HG03432 (cell line): ENCODE measurements around the gene ADGRG3.
"Not testable (repeated sequence)": the region's sequence is repeated elsewhere in the genome, so short reads cannot be mapped to it uniquely, and the experiment has no call there.

Experiments
- ATAC-seq: cut with Tn5 transposase; IDR thresholded peaks from one replicate; pipeline ENCODE4 v1.9.1; 2021; ENCODE audit warnings: mild to moderate bottlenecking, moderate library complexity; ENCODE audit not compliant: unreplicated experiment

ADGRG3 gene

GRCh38 chr16:57712569-57712968 is 44.5 kb downstream of the ADGRG3 start:
- not testable (repeated sequence) for ATAC-seq

DNA sequence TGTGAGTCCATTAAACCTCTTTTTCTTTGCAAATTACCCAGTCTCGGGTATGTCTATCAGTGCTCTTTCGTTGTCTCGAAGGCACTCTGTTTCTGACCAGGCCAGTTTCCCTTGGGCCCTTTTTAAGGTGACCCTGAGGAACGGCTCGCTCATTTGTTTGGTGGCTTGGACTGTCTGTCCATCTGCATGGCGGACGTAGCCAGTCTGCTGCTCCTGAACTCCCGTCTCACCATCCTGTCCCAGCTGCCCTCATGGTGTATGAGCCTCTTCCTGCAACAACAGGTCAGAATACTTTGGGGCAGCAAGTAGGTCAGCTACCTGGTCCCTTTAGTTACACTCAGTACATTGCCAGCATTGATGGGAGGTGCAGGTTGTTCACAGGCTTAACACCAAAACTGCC is 45.5 kb downstream of the ADGRG3 start:
- no peak for ATAC-seq

GRCh38 chr16:57714047-57714446 is 45.9 kb downstream of the ADGRG3 start:
- ATAC-seq: no peak

DNA sequence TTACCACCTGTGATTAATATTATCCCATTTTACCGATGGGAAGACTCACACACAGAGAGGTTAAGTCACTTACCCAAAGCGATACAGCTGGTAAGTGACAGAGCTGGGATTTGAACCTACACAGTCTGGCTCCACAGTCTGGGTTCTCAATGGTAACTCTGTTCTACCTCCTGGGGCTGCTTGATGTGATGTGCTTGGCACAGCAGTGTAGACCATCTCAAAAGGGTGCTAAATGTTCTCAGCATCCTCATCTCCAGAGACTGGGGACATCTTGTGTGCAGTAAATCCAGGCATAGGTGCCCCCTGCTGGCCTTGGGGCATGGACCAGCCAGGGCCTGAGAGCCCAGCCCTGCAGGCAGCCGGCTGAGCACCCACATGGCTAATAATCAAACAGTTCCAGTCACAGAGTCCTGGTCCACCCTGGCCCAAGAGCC is 52.1 kb downstream of the ADGRG3 start:
- ATAC-seq: no peak

DNA sequence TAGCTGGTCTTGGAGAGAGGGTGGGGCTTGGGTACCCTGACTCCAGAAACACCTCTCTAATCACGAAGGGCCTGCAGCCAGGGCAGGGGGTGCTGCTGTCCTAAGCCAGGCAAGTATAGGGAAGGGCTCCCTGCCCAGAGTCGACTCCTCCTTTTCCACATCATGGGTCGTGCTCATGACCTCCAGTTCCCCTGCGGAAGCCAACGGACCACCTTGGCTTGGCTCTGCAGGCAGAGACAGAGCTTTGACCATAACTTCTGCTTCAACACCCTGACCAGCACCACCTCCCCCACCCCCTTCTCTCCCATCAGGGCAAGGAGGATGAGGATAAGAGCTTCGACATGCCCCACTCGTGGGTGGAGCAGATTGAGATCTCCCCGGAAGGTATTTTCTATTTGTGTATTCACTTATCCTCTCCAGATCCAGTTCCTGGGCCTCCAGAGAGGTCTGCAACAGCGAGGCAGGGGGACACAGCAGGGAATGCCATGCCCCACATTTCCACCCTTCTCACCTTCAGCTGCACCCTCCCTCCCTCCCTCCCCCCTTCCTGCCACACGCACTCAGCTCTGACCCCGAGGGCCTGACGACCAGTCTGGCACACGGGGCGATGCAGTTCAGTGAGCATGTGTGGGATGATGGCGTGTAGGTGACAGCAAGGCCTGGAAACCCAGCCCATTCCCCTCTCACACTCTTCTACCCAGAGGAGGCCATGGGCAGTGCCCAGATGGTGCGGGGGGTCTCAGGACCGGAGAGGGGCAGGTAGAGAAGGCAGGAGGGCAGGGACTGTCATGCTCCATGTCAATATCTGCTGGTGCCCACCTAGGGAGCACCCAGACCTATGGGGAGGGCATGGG is 53.5 kb downstream of the ADGRG3 start:
- peak; percentile 53 for ATAC-seq

- no peak for ATAC-seq
These were observed 54.0 kb downstream of the ADGRG3 start for GRCh38 chr16:57722210-57722499.

DNA sequence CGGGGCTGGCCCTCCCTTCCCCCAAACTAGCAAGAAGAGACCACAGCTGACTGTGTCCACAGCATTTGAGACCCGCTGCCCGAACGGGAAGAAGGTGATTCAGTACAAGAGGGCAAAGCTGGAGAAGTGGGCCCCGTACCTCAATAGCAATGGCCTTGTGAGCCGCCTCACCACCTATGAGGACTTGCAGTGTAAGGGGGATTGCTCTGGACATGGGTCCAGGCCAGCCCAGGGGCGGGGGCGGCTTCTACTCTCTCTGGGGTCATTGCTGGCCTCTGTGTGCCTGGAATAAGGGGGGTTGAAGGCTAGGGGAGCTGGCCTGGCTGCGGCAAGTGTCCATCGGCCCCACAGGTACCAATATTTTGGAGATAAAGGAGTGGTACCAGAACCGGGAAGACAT is 54.5 kb downstream of the ADGRG3 start:
- no peak for ATAC-seq

GRCh38 chr16:57723170-57723569 is 55.1 kb downstream of the ADGRG3 start:
- ATAC-seq: no peak

- no peak for ATAC-seq
These were observed 56.4 kb downstream of the ADGRG3 start for GRCh38 chr16:57724531-57724930.

- ATAC-seq: no peak
These were observed 57.0 kb downstream of the ADGRG3 start for GRCh38 chr16:57725151-57725550.

GRCh38 chr16:57725554-57725953 is 57.4 kb downstream of the ADGRG3 start:
- no peak for ATAC-seq

- ATAC-seq: no peak
These were observed 57.9 kb downstream of the ADGRG3 start for GRCh38 chr16:57725976-57726375.

DNA sequence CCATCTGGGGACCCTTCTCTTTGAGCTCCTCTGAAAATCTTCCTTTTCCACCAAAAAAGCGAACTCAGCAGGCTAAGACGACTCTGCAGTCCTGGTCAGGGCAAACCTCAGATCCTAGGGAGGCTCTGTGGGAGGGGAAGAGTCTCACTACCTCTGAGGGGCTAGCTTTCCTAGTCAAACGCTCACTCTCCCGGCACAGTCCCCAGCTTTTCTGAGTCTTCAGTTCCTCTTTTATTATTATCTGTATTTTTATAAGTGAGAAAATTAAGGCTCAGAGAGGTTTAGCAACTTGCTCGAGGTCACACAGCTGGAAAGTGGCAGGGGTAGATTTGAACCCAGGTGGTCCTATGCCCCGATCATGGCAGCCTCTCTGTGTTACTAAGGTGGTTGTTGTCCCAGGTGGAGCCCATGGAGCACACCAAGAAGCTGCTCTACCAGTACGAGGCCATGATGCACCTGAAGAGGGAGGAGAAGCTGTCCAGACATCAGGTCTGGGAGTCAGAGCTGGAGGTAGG is 58.4 kb downstream of the ADGRG3 start:
- ATAC-seq: no peak

DNA sequence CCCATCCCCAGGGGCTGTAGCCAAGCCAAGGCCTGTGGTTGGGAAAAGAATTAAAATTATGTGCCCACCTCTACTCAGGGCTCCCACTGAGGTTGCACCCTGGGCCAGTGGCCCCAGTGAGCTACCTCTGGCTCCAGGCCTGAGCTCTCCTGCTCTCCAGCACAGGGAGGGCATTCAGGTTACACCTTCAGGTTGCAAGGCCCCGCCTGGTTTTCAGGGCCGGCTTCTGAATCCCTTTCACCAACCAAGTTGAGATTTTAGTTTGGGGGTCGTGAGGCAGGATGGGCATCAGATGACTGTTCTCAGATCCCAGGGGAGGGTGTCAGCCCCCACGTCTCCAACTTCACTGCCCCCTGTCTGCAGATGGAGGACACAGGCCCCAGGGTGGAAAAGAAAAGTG is 59.5 kb downstream of the ADGRG3 start:
- ATAC-seq: no peak

- no peak for ATAC-seq
These were observed 60.5 kb downstream of the ADGRG3 start for GRCh38 chr16:57728336-57729181.

DNA sequence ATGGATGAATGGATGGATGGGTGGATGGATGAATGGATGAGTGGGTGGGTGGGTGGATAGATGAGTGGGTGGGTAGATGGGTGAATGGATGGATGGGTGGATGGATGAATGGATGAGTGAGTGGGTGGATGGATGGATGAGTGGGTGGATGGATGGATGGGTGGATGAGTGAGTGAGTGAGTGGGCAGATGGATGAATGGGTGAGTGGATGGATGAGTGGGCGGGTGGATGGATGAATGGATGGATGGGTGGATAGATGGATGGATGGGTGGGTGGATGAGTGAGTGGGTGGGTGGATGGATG is 61.0 kb downstream of the ADGRG3 start:
- ATAC-seq: no peak

DNA sequence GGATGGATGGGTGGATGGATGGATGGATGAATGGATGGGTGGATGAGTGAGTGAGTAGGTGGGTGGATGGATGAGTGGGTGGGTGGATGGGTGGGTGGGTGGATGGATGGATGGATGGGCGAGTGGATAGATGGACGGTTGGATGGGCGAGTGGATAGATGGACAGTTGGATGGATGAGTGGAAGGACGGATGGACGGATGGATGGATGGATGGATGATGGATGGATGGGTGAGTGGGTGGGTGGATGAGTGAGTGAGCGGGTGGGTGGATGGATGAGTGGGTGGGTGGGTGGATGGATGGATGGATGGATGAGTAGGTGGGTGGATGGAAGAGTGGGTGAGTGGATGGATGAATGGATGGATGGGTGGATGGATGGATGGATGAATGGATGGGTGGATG is 61.7 kb downstream of the ADGRG3 start:
- ATAC-seq: not testable (repeated sequence)

DNA sequence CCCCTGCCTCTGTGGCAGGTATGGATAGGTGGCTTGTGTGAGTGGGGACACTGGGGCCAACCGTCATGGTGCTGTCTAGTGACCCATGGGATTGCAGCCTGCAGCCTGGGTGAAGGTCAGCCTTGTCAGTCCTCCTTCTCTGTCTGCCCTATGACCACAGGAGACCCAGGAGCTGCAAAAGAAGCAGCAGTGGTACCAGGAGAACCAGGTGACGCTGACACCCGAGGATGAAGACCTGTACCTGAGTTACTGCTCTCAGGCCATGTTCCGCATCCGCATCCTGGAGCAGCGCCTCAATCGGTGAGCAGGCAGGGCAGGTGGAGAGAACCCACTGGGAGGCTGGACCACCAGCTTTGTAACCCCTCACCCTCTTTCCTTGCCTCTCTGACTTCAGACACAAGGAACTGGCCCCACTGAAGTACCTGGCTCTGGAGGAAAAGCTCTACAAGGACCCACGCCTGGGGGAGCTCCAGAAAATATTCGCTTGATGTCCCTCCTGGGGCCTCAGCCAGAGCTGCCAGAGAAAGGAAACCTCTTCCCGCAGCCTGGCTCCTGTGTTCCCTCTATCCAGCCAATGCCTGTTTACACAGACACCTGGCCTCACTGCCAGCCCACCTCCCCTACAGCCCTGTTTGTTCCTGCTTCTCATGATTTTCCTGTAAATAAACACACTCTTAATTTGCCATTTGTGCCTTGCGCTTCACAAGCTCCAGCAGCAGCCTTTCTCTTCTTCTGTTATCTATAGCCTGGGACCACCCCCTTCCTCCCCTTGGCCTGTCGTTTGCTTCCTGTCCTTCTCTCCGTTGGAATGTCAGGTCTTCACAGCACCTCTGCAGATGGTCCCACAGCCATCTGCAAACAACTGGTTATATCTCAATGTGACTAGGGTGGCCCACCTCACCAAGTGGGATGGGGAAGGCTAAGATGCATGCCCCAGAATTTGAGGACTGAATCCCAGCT is 62.9 kb downstream of the ADGRG3 start:
- ATAC-seq: no peak

GRCh38 chr16:57732037-57732436 is 63.9 kb downstream of the ADGRG3 start:
- ATAC-seq: no peak

DNA sequence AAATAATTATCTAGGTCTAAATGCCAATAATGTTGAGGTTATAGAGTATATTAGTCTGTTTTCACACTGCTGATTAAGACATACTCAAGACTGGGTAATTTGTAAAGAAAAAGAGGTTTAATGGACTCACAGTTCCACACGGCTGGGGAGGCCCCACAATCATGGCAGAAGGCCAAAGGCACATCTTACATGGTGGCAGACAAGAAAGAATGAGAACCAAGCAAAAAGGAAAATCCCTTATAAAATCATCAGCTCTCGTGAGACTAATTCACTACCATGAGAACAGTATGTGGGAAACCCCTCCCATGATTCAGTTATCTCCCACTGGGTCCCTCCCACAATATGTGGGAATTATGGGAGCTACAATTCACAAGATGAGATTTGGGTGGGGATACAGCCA is 64.6 kb downstream of the ADGRG3 start:
- no peak for ATAC-seq

GRCh38 chr16:57734308-57734924 is 66.3 kb downstream of the ADGRG3 start:
- ATAC-seq: no peak
